Measurements from ENCODE around the gene EEIG2. TPM values are rescaled to one million over a fixed set of nuclear protein-coding genes. Genes with fewer than 3 reads are reported as not detected.

EEIG2 gene
- total and polyA plus RNA-seq, 12 donors: 1.8 to 13.8 (median 7.3) TPM

- Histone ChIP-seq H3K27ac (no peak overlapping the region), H3K27me3 (no peaks in the 10 kb centered on the region), H3K4me1 (replicated peaks in 1 of 2) (peaks cover 0 to 19% of the 10 kb centered on the region in 2 donors), H3K36me3 (replicated peaks in 1 of 2) (no peaks in the 10 kb centered on the region), H3K9me3 (replicated peaks in 1 of 3) (no peaks in the 10 kb centered on the region), H3K4me3 (no peak overlapping the region)
- intact Hi-C loops (cut with DNase I): no loop called here
- DNase-seq: no peak
- TF ChIP-seq POLR2A (IDR thresholded peaks at IDR 0.05) (no peak), CTCF (IDR thresholded peaks at IDR 0.05) (no peak)
Observed at GRCh38 chr1:108597041-108597440, 37.1 kb downstream of the EEIG2 start.

GRCh38 chr1:108598340-108598739, 38.4 kb downstream of the EEIG2 start:
- intact Hi-C loops (cut with DNase I): no loop called here
- Histone ChIP-seq H3K36me3 (replicated peaks in 1 of 2) (no peaks in the 10 kb centered on the region), H3K27me3 (no peaks in the 10 kb centered on the region), H3K4me3 (no peak overlapping the region), H3K9me3 (replicated peaks in 1 of 3) (no peaks in the 10 kb centered on the region), H3K27ac (no peak overlapping the region), H3K4me1 (replicated peaks in 1 of 2) (peaks cover 0 to 12% of the 10 kb centered on the region in 2 donors)
- no peak for DNase-seq
- TF ChIP-seq CTCF (IDR thresholded peaks at IDR 0.05): no peak
- no peak for TF ChIP-seq POLR2A (IDR thresholded peaks at IDR 0.05)
- 71 to 100% (median 95%) methylated on average over 1 of the region's 1 CpG for WGBS, 4 donors

GRCh38 chr1:108600504-108600903, 40.6 kb downstream of the EEIG2 start:
- intact Hi-C loops (cut with DNase I): no loop called here
- DNase-seq: no peak
- H3K9me3 ChIP-seq (replicated peaks in 1 of 3): no peaks in the 10 kb centered on the region
- H3K36me3 ChIP-seq (replicated peaks in 1 of 2): no peaks in the 10 kb centered on the region
- H3K4me1 ChIP-seq (replicated peaks in 1 of 2): peaks cover 0 to 12% of the 10 kb centered on the region in 2 donors
- no peak overlapping the region for H3K27ac ChIP-seq
- TF ChIP-seq CTCF (IDR thresholded peaks at IDR 0.05) (no peak), POLR2A (IDR thresholded peaks at IDR 0.05) (no peak)
- WGBS, 4 donors: 54 to 61% (median 57%) methylated on average over 4 of the region's 4 CpGs
- H3K4me3 ChIP-seq: no peak overlapping the region
- no peaks in the 10 kb centered on the region for H3K27me3 ChIP-seq

GRCh38 chr1:108601708-108602410, 42.0 kb downstream of the EEIG2 start:
- Histone ChIP-seq H3K4me3 (no peak overlapping the region), H3K4me1 (replicated peaks in 1 of 2) (peaks cover 0 to 12% of the 10 kb centered on the region in 2 donors), H3K9me3 (replicated peaks in 1 of 3) (no peaks in the 10 kb centered on the region), H3K27me3 (no peaks in the 10 kb centered on the region), H3K27ac (no peak overlapping the region), H3K36me3 (replicated peaks in 1 of 2) (no peaks in the 10 kb centered on the region)
- intact Hi-C loops (cut with DNase I): no loop called here
- DNase-seq: no peak
- TF ChIP-seq CTCF (IDR thresholded peaks at IDR 0.05): no peak
- TF ChIP-seq POLR2A (IDR thresholded peaks at IDR 0.05): no peak
- WGBS, 4 donors: 92 to 100% (median 99%) methylated on average over 1 of the region's 1 CpG

Measured in adrenal gland (tissue), 12 donors.